ENCODE measurements around the gene DENND5A.

- TF ChIP-seq CTCF (IDR thresholded peaks at IDR 0.05) = no peak
- TF ChIP-seq POLR2A (IDR thresholded peaks at IDR 0.05) = no peak
Measured at GRCh38 chr11:9230296-9230695, 34.9 kb downstream of the DENND5A start.
